Measurements from ENCODE around the gene SPRYD3. TPM values are rescaled to one million over a fixed set of nuclear protein-coding genes. Genes with fewer than 3 reads are reported as not detected.

SPRYD3 gene
- total and polyA plus RNA-seq, 2 of the 4 experiments (the other 2 are of a cell fraction): 25.6 to 27.8 TPM

GRCh38 chr12:53049571-53050318, 29.4 kb downstream of the SPRYD3 start, which contains the start of gene TNS2:
TNS2 (plus strand) TSS chr12:53050065; CDS start chr12:53050186, 121 bp downstream.
- peak within 1 kb of the TSS; percentile 99 for H2BK120ac ChIP-seq (ENCODE audit: low read depth, low read length)
- peak within 1 kb of the TSS; percentile 100 for H2AK9ac ChIP-seq (replicated peaks; ENCODE audit: low read depth, low read length, poor library complexity)
- intact Hi-C loops (cut with micrococcal nuclease) (loop anchor here (5.0 kb wide), 1 partner anchor 248 kb away; the partner anchor contains the start of genes MYG1 and PFDN5), in situ Hi-C loops (cut with MboI; ENCODE audit: low sequenced_read_pairs) (no loop called here), dilution Hi-C loops (cut with HindIII; ENCODE audit: low sequenced_read_pairs, unreplicated experiment) (no loop called here)
- ATAC-seq (ENCODE audit: low read depth): peak; percentile 2
- peaks cover 19% of the 10 kb centered on the region; the same call in 1 of the 2 replicates for H3K36me3 ChIP-seq (ENCODE audit: control insufficient read depth, insufficient read depth, low read length)
- H3K14ac ChIP-seq (replicated peaks; ENCODE audit: low read depth, low read length): peak within 1 kb of the TSS; percentile 98
- CTCF ChIA-PET: interaction anchor here (0.9 to 2.4 kb wide), 2 partner anchors 49 to 148 kb away, joined by 5 to 6 read pairs; no protein-coding TSS in a partner anchor
- POLR2A ChIA-PET (ENCODE audit: unreplicated experiment): no interaction called here
- no peaks in the 10 kb centered on the region for H3K27me3 ChIP-seq (ENCODE audit: control insufficient read depth, insufficient read depth, low read length)
- H3K4me1 ChIP-seq (ENCODE audit: control insufficient read depth, insufficient read depth, low read length): peaks cover 56% of the 10 kb centered on the region
- H2AK5ac ChIP-seq (ENCODE audit: low read depth, low read length): peak within 1 kb of the TSS; percentile 100
- DNase-seq: peak; percentile 40
- no peaks in the 10 kb centered on the region for H3K9me3 ChIP-seq (ENCODE audit: control insufficient read depth, insufficient read depth, low read length)
- H3K4me3 ChIP-seq (ENCODE audit: insufficient read depth, low read depth, low read length): peak within 1 kb of the TSS; percentile 57
- H3K18ac ChIP-seq (ENCODE audit: low read depth, low read length): peak within 1 kb of the TSS; percentile 73
- BruUV-seq (replicated peaks): no TSS peak
- peak within 1 kb of the TSS; percentile 99 for H4K91ac ChIP-seq (ENCODE audit: insufficient read depth, low read depth, low read length)
- peak within 1 kb of the TSS; percentile 87 for H3K56ac ChIP-seq (ENCODE audit: extremely low read depth, insufficient read depth, low read length)
- H4K8ac ChIP-seq (ENCODE audit: low read depth in 2 of 2, low read length in 2 of 2): peak within 1 kb of the TSS; percentile 84 to 89
- H2BK20ac ChIP-seq (ENCODE audit: low read depth, low read length): peak within 1 kb of the TSS; percentile 93
- H3K9me1 ChIP-seq (ENCODE audit: insufficient read depth, low read length): peaks cover 28% of the 10 kb centered on the region
- H2BK5ac ChIP-seq (ENCODE audit: low read depth, low read length, poor library complexity, severe bottlenecking): peak within 1 kb of the TSS; percentile 99
- peak within 1 kb of the TSS; percentile 87 for H3K9ac ChIP-seq (ENCODE audit: low read depth, low read length)
- H4K5ac ChIP-seq (ENCODE audit: low read depth, low read length): peak within 1 kb of the TSS; percentile 80
- H4K20me1 ChIP-seq (ENCODE audit: insufficient read depth, low read length): peaks cover 22% of the 10 kb centered on the region
- H3K4ac ChIP-seq (ENCODE audit: low read depth, low read length): peak within 1 kb of the TSS; percentile 100
- peak within 1 kb of the TSS; percentile 90 for H2AFZ ChIP-seq (replicated peaks; ENCODE audit: low read length, poor library complexity)
- peak within 1 kb of the TSS; percentile 99 for H3K27ac ChIP-seq (ENCODE audit: insufficient read depth, low read length)
- H2BK15ac ChIP-seq (ENCODE audit: low read depth, low read length): peak within 1 kb of the TSS; percentile 97; the same call in 2 of the 3 replicates
- TF ChIP-seq, protein P1, sequence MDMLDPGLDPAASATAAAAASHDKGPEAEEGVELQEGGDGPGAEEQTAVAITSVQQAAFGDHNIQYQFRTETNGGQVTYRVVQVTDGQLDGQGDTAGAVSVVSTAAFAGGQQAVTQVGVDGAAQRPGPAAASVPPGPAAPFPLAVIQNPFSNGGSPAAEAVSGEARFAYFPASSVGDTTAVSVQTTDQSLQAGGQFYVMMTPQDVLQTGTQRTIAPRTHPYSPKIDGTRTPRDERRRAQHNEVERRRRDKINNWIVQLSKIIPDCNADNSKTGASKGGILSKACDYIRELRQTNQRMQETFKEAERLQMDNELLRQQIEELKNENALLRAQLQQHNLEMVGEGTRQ (IDR thresholded peaks at IDR 0.05; ENCODE audit: low read depth, low read length): no peak
- peak; percentile 65; the same call in 1 of the 2 replicates for TF ChIP-seq MAZ (IDR thresholded peaks at IDR 0.05; ENCODE audit: borderline replicate concordance, low read depth, low read length)
- peak within 1 kb of the TSS; percentile 67 for H3K4me2 ChIP-seq (ENCODE audit: low read depth, low read length)
- WGBS, 2 experiments (ENCODE audit: extremely low coverage in 2 of 2, insufficient read length in 1 of 2): 0% methylated on average over 8 of the region's 20 CpGs; no CpG with 5 or more reads in 1 of the 2 experiments
- H3K79me1 ChIP-seq (ENCODE audit: low read depth in 1 of 2, low read length in 2 of 2): peaks cover 15 to 78% of the 10 kb centered on the region in 2 experiments; a peak in 3 of 4 replicates
- peak within 1 kb of the TSS; percentile 92 for H3K23ac ChIP-seq (ENCODE audit: low read depth, low read length)

Measured in IMR-90 (cell line).